Measurements from ENCODE around the gene OTOG.

DNA sequence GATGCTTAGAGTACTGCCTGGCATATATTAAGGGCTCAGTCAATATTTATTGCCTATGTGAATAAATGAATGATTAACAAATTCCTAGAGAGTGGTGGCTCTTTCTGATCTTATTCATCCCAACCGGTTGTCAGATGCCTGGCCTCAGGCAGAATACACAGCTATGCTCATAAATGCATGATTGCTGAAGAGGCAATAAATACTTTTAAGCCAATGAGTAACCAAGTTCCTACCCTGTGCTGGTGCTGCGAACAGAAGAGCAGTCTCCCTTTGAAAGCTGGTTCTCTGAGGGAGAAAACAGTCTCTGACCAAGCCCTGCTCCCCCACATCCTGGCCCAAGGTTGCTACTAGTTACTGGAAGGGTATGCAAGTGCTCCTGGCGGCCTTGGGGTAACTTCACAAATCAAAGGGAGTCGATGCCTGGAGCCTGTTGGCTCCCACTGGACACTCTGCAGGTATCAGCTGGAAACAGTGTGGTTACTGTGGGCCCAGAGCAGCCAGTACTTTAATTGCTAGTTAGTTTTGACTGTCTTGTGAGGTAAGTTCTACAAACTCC lies 5.7 kb upstream of the OTOG start:
- TF ChIP-seq, protein P1, sequence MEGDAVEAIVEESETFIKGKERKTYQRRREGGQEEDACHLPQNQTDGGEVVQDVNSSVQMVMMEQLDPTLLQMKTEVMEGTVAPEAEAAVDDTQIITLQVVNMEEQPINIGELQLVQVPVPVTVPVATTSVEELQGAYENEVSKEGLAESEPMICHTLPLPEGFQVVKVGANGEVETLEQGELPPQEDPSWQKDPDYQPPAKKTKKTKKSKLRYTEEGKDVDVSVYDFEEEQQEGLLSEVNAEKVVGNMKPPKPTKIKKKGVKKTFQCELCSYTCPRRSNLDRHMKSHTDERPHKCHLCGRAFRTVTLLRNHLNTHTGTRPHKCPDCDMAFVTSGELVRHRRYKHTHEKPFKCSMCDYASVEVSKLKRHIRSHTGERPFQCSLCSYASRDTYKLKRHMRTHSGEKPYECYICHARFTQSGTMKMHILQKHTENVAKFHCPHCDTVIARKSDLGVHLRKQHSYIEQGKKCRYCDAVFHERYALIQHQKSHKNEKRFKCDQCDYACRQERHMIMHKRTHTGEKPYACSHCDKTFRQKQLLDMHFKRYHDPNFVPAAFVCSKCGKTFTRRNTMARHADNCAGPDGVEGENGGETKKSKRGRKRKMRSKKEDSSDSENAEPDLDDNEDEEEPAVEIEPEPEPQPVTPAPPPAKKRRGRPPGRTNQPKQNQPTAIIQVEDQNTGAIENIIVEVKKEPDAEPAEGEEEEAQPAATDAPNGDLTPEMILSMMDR (IDR thresholded peaks at IDR 0.05) = no peak
- no peak for TF ChIP-seq POLR2A (IDR thresholded peaks at IDR 0.05)
- TF ChIP-seq EP300 (IDR thresholded peaks at IDR 0.05) = no peak

Data from ovary (tissue), 3 donors.